GM23338 (cell line): Measurements from ENCODE around the gene KRT74.

Experiments used
- CREB1 ChIP-seq: fragments of 250-450 bp; sonication (Bioruptor Pico); IDR thresholded peaks from 2 replicates; pipeline ENCODE4 v1.5.0; 2020; ENCODE audit warnings: low read depth, mild to moderate bottlenecking, moderate library complexity
- CTCF ChIP-seq, 2 experiments: fragments of 200-600 bp in 1 of 2; sonication (generic) in 1 of 2; conservative IDR thresholded peaks; 2 replicates each; pipeline versions ENCODE4 v1.5.1 to v1.6.1; 2016 to 2017; ENCODE audit warnings: antibody characterized with exemption in 2 of 2, low read depth in 2 of 2, mild to moderate bottlenecking in 2 of 2, moderate library complexity in 1 of 2
- EZH2 ChIP-seq: fragments of 200-600 bp; sonication (generic); IDR thresholded peaks from one replicate; pipeline ENCODE4 v1.8.0; 2017; ENCODE audit warnings: antibody characterized with exemption, mild to moderate bottlenecking, low read depth; ENCODE audit not compliant: unreplicated experiment
- EZH2phosphoT487 ChIP-seq: fragments of 200-600 bp; sonication (generic); IDR thresholded peaks from one replicate; pipeline ENCODE4 v1.8.1; 2018; ENCODE audit warnings: antibody characterized with exemption; ENCODE audit not compliant: unreplicated experiment
- JUNB ChIP-seq: IDR thresholded peaks from one replicate; pipeline ENCODE4 v1.6.1; 2016; ENCODE audit warnings: antibody characterized with exemption; ENCODE audit not compliant: unreplicated experiment
- POLR2AphosphoS5 ChIP-seq: IDR thresholded peaks from 2 replicates; pipeline ENCODE4 v1.6.1; 2016; ENCODE audit warnings: antibody characterized with exemption, low read depth
- REST ChIP-seq: IDR thresholded peaks from one replicate; pipeline ENCODE4 v1.6.1; 2018; ENCODE audit warnings: antibody characterized with exemption; ENCODE audit not compliant: unreplicated experiment
- STAT1 ChIP-seq: IDR thresholded peaks from one replicate; pipeline ENCODE4 v1.6.1; 2016; ENCODE audit warnings: antibody characterized with exemption; ENCODE audit not compliant: unreplicated experiment
- ZNF114 ChIP-seq: fragments of 250-450 bp; sonication (Bioruptor Pico); IDR thresholded peaks from 2 replicates; pipeline ENCODE4 v1.5.0; 2020; ENCODE audit warnings: mild to moderate bottlenecking, moderate library complexity
- TF ChIP-seq, protein P1 (sequence below): IDR thresholded peaks from 2 replicates; pipeline ENCODE4 v1.6.1; 2016; ENCODE audit warnings: antibody characterized with exemption
- TF ChIP-seq, protein P2 (sequence below): fragments of 250-450 bp; sonication (Bioruptor Pico); IDR thresholded peaks from 2 replicates; pipeline ENCODE4 v1.5.0; 2020; ENCODE audit warnings: mild to moderate bottlenecking, moderate library complexity

GRCh38 chr12:52527121-52527800 is 46.4 kb downstream of the KRT74 start:
- TF ChIP-seq CTCF (conservative IDR thresholded peaks at IDR 0.05; ENCODE audit: low read depth in 2 of 2) (no peak), EZH2 (no peak), POLR2AphosphoS5 (no peak), EZH2phosphoT487 (no peak), CREB1 (CRISPR knock-in tag) (no peak), JUNB (no peak), ZNF114 (CRISPR knock-in tag) (no peak), STAT1 (no peak), REST (no peak)
- TF ChIP-seq, protein P1, sequence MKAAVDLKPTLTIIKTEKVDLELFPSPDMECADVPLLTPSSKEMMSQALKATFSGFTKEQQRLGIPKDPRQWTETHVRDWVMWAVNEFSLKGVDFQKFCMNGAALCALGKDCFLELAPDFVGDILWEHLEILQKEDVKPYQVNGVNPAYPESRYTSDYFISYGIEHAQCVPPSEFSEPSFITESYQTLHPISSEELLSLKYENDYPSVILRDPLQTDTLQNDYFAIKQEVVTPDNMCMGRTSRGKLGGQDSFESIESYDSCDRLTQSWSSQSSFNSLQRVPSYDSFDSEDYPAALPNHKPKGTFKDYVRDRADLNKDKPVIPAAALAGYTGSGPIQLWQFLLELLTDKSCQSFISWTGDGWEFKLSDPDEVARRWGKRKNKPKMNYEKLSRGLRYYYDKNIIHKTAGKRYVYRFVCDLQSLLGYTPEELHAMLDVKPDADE: no peak
- TF ChIP-seq, protein P2, sequence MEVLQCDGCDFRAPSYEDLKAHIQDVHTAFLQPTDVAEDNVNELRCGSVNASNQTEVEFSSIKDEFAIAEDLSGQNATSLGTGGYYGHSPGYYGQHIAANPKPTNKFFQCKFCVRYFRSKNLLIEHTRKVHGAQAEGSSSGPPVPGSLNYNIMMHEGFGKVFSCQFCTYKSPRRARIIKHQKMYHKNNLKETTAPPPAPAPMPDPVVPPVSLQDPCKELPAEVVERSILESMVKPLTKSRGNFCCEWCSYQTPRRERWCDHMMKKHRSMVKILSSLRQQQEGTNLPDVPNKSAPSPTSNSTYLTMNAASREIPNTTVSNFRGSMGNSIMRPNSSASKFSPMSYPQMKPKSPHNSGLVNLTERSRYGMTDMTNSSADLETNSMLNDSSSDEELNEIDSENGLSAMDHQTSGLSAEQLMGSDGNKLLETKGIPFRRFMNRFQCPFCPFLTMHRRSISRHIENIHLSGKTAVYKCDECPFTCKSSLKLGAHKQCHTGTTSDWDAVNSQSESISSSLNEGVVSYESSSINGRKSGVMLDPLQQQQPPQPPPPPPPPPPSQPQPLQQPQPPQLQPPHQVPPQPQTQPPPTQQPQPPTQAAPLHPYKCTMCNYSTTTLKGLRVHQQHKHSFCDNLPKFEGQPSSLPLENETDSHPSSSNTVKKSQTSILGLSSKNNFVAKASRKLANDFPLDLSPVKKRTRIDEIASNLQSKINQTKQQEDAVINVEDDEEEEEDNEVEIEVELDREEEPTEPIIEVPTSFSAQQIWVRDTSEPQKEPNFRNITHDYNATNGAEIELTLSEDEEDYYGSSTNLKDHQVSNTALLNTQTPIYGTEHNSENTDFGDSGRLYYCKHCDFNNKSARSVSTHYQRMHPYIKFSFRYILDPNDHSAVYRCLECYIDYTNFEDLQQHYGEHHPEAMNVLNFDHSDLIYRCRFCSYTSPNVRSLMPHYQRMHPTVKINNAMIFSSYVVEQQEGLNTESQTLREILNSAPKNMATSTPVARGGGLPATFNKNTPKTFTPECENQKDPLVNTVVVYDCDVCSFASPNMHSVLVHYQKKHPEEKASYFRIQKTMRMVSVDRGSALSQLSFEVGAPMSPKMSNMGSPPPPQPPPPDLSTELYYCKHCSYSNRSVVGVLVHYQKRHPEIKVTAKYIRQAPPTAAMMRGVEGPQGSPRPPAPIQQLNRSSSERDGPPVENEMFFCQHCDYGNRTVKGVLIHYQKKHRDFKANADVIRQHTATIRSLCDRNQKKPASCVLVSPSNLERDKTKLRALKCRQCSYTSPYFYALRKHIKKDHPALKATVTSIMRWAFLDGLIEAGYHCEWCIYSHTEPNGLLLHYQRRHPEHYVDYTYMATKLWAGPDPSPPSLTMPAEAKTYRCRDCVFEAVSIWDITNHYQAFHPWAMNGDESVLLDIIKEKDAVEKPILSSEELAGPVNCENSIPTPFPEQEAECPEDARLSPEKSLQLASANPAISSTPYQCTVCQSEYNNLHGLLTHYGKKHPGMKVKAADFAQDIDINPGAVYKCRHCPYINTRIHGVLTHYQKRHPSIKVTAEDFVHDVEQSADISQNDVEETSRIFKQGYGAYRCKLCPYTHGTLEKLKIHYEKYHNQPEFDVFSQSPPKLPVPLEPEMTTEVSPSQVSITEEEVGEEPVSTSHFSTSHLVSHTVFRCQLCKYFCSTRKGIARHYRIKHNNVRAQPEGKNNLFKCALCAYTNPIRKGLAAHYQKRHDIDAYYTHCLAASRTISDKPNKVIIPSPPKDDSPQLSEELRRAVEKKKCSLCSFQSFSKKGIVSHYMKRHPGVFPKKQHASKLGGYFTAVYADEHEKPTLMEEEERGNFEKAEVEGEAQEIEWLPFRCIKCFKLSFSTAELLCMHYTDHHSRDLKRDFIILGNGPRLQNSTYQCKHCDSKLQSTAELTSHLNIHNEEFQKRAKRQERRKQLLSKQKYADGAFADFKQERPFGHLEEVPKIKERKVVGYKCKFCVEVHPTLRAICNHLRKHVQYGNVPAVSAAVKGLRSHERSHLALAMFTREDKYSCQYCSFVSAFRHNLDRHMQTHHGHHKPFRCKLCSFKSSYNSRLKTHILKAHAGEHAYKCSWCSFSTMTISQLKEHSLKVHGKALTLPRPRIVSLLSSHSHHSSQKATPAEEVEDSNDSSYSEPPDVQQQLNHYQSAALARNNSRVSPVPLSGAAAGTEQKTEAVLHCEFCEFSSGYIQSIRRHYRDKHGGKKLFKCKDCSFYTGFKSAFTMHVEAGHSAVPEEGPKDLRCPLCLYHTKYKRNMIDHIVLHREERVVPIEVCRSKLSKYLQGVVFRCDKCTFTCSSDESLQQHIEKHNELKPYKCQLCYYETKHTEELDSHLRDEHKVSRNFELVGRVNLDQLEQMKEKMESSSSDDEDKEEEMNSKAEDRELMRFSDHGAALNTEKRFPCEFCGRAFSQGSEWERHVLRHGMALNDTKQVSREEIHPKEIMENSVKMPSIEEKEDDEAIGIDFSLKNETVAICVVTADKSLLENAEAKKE (CRISPR knock-in tag): no peak
